Measurements from ENCODE around the gene TMEM235.
"Not testable (repeated sequence)": the region's sequence is repeated elsewhere in the genome, so short reads cannot be mapped to it uniquely, and the experiment has no call there.

Gene TMEM235

DNA sequence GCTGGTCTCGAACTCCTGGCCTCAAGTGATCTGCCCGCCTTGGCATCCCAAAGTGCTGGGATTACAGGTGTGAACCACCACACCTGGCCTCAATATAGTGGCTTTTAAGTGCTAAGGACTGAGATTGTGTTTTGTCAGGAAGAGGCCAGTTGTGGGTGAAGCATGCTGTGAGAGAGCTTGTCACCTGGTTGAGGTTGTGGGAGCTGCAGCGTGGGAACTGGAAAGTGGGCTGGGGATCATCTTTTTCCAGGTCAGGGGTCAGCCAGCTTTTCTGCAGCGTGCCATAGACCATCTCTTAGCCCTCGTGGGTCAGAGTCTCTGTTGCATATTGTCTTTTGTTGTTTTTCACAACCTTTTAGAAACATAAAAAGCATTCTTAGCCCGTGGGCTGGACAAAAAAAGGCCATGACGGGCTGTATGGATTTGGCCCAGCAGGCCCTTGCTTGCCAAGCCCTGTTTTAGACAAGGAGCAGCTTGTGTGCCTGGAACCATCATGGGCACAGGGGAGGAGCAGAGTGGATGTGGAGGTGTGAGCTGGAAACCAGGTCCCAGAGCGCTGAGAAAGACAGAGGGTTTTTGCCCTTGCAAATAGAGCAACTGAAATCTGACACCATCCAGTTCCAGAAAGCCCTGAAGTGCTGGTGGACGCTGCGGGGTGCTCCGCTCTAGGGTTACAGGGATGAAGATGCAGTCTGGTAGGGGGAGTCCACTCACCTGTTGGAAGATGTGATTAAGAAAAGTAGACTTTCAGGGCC lies 11.9 kb upstream of the TMEM235 start:
- DNase-seq (ENCODE audit: low read depth in 2 of 2): no peak

- DNase-seq (ENCODE audit: low read depth in 2 of 2): no peak
Observed at GRCh38 chr17:78223061-78223460, 8.4 kb upstream of the TMEM235 start.

GRCh38 chr17:78223765-78224164 lies 7.7 kb upstream of the TMEM235 start:
- DNase-seq (ENCODE audit: low read depth in 2 of 2): no peak

GRCh38 chr17:78224231-78225087 lies 7.0 kb upstream of the TMEM235 start:
- DNase-seq (ENCODE audit: low read depth in 2 of 2): no peak

DNA sequence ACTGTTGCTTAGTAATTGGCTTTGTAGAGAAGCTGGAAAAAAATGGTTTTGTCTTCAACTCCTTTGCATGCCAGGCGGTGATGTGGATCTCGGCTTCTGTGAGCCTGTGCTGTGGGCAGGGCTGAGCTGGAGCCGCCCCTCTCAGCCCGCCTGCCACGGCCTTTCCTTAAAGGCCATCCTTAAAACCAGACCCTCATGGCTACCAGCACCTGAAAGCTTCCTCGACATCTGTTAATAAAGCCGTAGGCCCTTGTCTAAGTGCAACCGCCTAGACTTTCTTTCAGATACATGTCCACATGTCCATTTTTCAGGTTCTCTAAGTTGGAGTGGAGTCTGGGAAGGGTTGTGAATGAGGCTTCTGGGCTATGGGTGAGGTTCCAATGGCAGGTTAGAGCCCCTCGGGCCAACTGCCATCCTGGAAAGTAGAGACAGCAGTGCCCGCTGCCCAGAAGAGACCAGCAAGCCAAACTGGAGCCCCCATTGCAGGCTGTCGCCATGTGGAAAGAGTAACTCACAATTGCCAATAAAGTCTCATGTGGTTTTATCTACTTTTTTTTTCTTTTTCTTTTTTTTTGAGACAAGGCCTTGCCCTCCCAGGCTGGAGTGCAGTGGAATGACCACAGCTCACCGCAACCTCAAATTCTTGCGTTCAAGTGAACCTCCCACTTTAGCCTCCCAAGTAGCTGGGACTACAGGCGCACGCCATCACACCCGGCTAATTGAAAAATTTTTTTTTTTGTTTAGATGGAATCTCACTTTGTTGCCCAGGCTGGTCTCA lies 6.2 kb upstream of the TMEM235 start:
- no peak for DNase-seq (ENCODE audit: low read depth in 2 of 2)

GRCh38 chr17:78226055-78226758 lies 5.2 kb upstream of the TMEM235 start:
- DNase-seq (ENCODE audit: low read depth in 2 of 2): no peak

DNA sequence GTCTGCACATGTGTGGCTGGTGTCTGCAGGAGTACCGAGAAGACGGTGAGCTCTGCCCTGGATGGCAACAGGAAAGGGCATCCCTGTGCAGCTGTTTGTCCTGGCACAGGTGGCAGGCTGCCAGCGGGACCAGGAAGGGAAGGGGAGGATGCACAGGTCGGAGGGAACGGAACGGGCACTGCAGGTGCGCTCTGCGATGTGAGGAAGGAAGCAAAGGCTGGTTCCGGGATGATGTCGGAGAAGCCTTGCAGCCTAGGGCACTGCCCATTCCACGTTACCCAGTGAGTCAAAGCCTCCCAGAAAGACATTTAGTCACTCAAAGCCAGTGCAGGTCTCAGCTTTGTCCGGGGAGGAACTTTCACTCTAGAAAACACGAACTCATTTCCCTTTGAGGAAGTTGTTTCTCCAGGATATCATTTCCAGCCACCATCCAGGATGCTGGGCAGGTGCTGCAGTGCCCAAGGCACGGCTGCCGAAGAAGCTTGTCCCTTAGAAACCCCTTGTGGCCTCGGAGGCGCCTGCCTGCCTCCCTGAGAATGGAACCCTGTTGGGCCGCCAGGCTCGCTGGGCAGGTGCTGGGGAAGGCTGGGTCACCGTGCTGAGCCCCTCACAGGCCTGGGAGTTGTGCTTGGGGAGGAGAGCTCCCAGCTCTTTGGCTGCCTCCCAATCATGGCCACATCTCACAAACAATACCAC lies 4.5 kb upstream of the TMEM235 start:
- DNase-seq (ENCODE audit: low read depth in 2 of 2): no peak

- no peak for DNase-seq (ENCODE audit: low read depth in 2 of 2)
Observed at GRCh38 chr17:78227455-78227916, 3.9 kb upstream of the TMEM235 start.

DNA sequence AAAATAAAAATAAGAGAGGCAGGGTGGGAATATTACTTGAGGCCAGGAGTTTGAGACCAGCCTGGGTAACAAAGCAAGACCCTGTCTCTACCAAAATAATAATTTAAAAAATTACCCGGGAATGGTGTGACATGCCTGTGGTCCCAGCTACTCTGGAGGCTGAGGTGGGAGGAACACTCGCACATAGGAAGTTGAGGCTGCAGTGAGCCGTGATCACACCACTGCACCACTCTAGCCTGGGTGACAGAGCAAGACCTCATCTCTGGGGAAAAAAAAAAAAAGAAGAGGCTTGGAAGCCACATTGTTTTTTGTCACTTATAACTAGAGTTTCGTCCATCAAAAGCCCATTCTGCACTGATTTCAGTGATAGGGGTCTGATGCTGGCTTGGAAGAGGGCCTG lies 3.3 kb upstream of the TMEM235 start:
- DNase-seq (ENCODE audit: low read depth in 2 of 2): no peak

DNA sequence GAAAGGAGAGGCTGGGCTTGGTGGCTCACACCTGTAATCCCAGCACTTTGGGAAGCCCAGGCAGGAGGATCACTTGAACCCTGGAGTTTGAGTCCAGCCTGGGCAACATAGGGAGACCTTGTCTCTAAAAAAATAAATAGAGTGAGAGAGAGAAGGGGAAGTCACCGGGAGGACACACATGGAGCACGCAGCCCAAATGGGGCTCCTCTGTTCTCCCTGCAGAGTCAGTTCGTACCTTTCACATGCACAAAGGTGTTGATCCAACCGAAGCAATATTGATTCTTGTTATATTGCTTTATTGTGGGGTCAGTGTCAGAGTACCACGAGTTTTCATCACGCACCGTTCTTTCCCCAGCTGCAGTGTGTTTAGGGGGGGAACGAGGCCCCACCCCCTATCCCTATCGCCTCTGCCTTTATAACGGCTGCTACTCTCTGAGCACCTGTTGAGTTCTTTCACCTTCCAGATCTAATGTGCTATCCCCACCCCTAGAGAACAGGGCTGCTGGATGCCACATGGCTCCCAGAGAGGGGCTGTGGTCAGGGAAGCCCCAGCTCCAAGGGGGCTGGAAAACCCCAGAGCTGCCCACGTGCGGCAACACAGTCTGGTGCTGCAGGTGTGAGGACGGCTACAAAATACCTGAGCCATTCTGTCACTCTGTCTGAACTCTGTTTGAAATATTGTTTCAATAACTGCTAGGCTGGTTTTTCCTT lies 1.0 kb upstream of the TMEM235 start:
- no peak for DNase-seq (ENCODE audit: low read depth in 2 of 2)

- DNase-seq (ENCODE audit: low read depth in 2 of 2): no peak
Observed at GRCh38 chr17:78231991-78232858, 794 bp downstream of the TMEM235 start.

DNA sequence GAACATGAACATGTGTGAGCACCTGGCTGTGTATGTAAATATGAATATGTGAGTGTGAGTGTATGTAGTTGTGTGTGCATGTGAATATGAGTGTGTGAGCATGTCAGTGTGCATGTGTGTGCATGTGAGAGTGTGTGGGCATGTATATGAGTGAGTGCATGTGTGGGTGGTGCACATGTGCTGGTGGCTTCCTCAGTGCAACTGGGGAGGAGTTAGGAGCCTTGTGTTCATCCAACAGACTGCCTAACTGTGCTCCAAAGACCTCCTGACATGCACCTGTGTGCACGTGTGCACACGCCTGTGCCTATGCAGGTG lies 1.4 kb downstream of the TMEM235 start:
- DNase-seq (ENCODE audit: low read depth in 2 of 2): no peak

DNA sequence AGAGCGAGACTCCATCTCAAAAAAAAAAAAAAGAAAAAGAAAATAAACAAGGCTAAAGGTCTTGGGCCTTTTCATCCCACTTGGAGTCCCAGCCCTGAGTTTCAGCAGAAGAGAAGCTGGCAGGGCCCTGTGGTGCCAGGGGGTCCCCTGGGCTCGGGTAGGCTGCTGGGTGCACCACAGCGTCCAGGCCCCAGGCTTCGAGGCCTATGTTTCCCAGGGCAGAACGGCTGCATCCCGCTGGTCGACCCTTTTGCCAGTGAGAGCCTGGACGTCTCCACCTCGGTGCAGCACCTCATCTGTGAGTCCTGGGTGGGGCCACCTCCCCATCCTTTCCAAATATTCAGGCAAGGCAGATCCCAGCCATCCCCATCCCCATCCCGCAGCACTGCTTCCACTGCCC lies 2.2 kb downstream of the TMEM235 start:
- no peak for DNase-seq (ENCODE audit: low read depth in 2 of 2)

DNA sequence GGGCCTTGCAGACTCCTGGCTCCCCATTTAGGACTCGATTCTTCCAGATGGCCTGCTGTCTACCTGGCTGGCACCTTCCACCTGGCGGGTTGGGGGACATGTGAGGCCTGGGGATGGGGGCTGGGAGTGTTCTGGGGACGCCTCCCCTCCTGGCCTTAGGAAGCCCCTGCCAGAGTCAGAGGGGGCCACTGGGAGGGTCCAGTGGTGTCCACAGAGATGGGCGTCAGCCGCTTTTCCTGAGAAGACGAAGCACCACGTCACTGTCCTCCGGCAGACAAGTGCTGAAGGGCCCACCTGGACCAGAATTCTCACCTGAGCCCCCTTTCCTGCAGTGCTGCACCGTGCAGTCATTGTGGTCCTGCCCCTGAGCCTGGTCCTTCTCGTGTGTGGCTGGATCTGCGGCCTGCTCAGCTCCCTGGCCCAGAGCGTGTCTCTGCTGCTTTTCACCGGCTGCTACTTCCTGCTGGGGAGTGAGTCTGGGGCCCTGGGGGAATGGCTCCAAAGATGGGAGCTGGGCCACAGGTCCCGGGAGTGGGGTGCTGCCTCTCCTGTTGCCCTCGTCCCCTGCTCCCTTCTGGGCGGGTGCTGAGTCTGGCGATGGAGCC lies 2.9 kb downstream of the TMEM235 start:
- DNase-seq (ENCODE audit: low read depth in 2 of 2): no peak

- not testable (repeated sequence) for DNase-seq (ENCODE audit: low read depth in 2 of 2)
Observed at GRCh38 chr17:78235022-78235421, 3.6 kb downstream of the TMEM235 start.

DNA sequence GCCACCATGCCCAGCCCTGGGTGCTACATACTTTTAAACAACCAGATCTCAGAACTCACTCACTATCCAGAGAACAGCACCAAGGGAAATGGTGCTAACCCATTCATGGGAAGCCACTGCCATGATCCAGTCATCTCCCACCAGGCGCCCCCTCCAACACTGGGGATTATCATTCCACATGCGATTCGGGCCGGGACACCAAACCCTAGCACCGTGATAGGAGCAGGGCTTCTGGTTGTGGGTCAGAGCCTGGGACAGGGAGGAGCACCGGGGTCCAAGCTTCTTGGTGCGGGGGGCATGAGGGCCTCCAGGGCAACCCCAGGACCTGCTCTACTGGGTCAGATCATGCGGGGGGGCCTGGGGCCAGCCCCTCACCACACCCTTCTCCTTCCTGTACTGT lies 4.5 kb downstream of the TMEM235 start:
- no peak for DNase-seq (ENCODE audit: low read depth in 2 of 2)

- DNase-seq (ENCODE audit: low read depth in 2 of 2): no peak
Observed at GRCh38 chr17:78236362-78237127, 5.1 kb downstream of the TMEM235 start.

DNA sequence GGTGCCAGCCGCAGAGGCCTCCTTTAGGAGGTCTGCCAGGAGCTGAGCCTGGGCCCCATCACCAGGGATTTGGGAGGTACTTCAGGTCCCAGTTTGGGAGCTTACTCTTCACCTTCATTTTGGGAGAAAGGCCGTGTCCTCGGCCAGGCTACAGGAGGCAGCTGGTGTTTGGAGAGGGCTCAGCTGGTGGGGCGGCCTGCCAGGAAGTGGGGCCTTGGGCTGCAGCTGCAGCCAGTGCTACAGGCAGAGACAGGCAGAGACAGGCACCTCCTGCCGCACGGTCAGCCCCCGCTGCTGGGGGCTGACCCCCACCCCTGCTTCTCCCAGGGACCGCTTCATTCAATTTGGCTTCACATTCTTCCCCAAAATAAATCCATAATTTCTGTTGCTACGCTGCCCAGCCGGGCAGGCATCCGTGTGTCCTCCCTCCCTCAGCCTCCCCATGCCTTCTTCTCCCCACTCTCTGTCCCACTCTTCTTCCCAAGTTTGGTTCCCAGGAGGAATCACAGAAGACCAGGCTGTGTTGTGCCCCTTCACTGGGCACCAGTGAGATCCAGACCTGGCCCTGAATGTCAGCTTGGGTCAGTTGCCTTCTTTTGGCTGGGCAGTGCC lies 6.1 kb downstream of the TMEM235 start:
- DNase-seq (ENCODE audit: low read depth in 2 of 2): no peak

Data from stimulated activated CD4-positive, alpha-beta T cell treated with anti-CD3 and anti-CD28 coated beads, Interleukin-15, amount 100 ng/mL, for 48 hours (primary cell).